IMR-90 (cell line): ENCODE results near the gene PLXNA4. TPM values are rescaled to one million over a fixed set of nuclear protein-coding genes. Genes with fewer than 3 reads are reported as not detected.

Experiments used
- ATAC-seq: fragments of 200-7000 bp; cut with Tn5 transposase; 2 replicates; pipeline ENCODE4 v1.9.1; 2020; ENCODE audit warnings: low read depth, mild to moderate bottlenecking, moderate library complexity
- BruUV-seq: library from RNA; stranded (reverse); fragments of 400-500 nt; replicated peaks from 2 replicates; lab custom pipeline; 2021; lab: Mats Ljungman, UMichigan
- CTCF ChIA-PET: fragments of 300-600 bp; formaldehyde crosslinking; extraction: SDS; loops from one replicate; lab custom pipeline; 2021; ENCODE audit warnings: antibody characterized with exemption; lab: Yijun Ruan, JAX
- POLR2A ChIA-PET: fragments of 300-600 bp; sonication (Branson Sonifier 250); formaldehyde crosslinking; loops from one replicate; lab custom pipeline; 2022; ENCODE audit warnings: antibody characterized with exemption; ENCODE audit not compliant: unreplicated experiment; lab: Charles Lee
- DNase-seq: peaks from one replicate; pipeline ENCODE4 v3.0.0; 2013
- H2AFZ ChIP-seq: replicated peaks from 2 replicates; pipeline ENCODE3; 2013; ENCODE audit warnings: low read length, mild to moderate bottlenecking; ENCODE audit not compliant: poor library complexity
- H2AK5ac ChIP-seq: 2 replicates; pipeline ENCODE4 v1.6.1; 2013; ENCODE audit warnings: low read depth, low read length, inconsistent platforms
- H2AK9ac ChIP-seq: replicated peaks from 2 replicates; pipeline ENCODE3; 2013; ENCODE audit warnings: mild to moderate bottlenecking, low read depth, low read length, moderate library complexity; ENCODE audit not compliant: poor library complexity
- H2BK120ac ChIP-seq: 2 replicates; pipeline ENCODE4 v1.6.1; 2013; ENCODE audit warnings: low read depth, low read length, inconsistent platforms
- H2BK15ac ChIP-seq: 3 replicates; pipeline ENCODE4 v1.6.1; 2013; ENCODE audit warnings: low read depth, low read length, inconsistent platforms
- H2BK20ac ChIP-seq: 2 replicates; pipeline ENCODE4 v1.6.1; 2013; ENCODE audit warnings: low read depth, mild to moderate bottlenecking, inconsistent platforms, low read length, moderate library complexity
- H2BK5ac ChIP-seq: 2 replicates; pipeline ENCODE4 v1.6.1; 2013; ENCODE audit warnings: mild to moderate bottlenecking, low read depth, low read length, inconsistent platforms; ENCODE audit not compliant: poor library complexity, severe bottlenecking
- H3K14ac ChIP-seq: replicated peaks from 2 replicates; pipeline ENCODE4 v1.6.1; 2013; ENCODE audit warnings: low read depth, low read length, inconsistent platforms
- H3K18ac ChIP-seq: 2 replicates; pipeline ENCODE4 v1.6.1; 2013; ENCODE audit warnings: low read depth, low read length, control low read depth
- H3K23ac ChIP-seq: 2 replicates; pipeline ENCODE4 v1.6.1; 2013; ENCODE audit warnings: low read depth, low read length, inconsistent platforms
- H3K27ac ChIP-seq: 2 replicates; pipeline ENCODE4 v1.5.1; 2013; ENCODE audit warnings: mild to moderate bottlenecking, control low read depth, low read length; ENCODE audit not compliant: insufficient read depth
- H3K27me3 ChIP-seq: 2 replicates; pipeline ENCODE4 v1.6.1; 2013; ENCODE audit warnings: low read length; ENCODE audit not compliant: control insufficient read depth, insufficient read depth
- H3K36me3 ChIP-seq: 2 replicates; pipeline ENCODE4 v1.6.1; 2013; ENCODE audit warnings: low read length, mixed read lengths; ENCODE audit not compliant: control insufficient read depth, insufficient read depth
- H3K4ac ChIP-seq: 2 replicates; pipeline ENCODE4 v1.6.1; 2013; ENCODE audit warnings: low read depth, low read length, inconsistent platforms
- H3K4me1 ChIP-seq: 2 replicates; pipeline ENCODE4 v1.6.1; 2013; ENCODE audit warnings: low read length, mixed read lengths; ENCODE audit not compliant: control insufficient read depth, insufficient read depth
- H3K4me2 ChIP-seq: 2 replicates; pipeline ENCODE4 v1.6.1; 2013; ENCODE audit warnings: low read depth, mild to moderate bottlenecking, control low read depth, low read length, moderate library complexity
- H3K4me3 ChIP-seq: 2 replicates; pipeline ENCODE4 v1.5.1; 2013; ENCODE audit warnings: low read depth, mild to moderate bottlenecking, control low read depth, low read length, moderate library complexity; ENCODE audit not compliant: insufficient read depth
- H3K56ac ChIP-seq: 2 replicates; pipeline ENCODE4 v1.6.1; 2013; ENCODE audit warnings: low read length, inconsistent platforms; ENCODE audit not compliant: insufficient read depth; ENCODE audit errors: extremely low read depth
- H3K79me1 ChIP-seq, 2 experiments: 2 replicates each; pipeline ENCODE4 v1.6.1; 2013; ENCODE audit warnings: low read length in 2 of 2, inconsistent platforms in 1 of 2, low read depth in 1 of 2
- H3K9ac ChIP-seq: 2 replicates; pipeline ENCODE4 v1.6.1; 2013; ENCODE audit warnings: low read depth, low read length, control low read depth
- H3K9me1 ChIP-seq: 2 replicates; pipeline ENCODE4 v1.6.1; 2013; ENCODE audit warnings: low read length, inconsistent platforms; ENCODE audit not compliant: insufficient read depth
- H3K9me3 ChIP-seq: 2 replicates; pipeline ENCODE4 v1.6.1; 2013; ENCODE audit warnings: low read length; ENCODE audit not compliant: control insufficient read depth, insufficient read depth
- H4K20me1 ChIP-seq: 2 replicates; pipeline ENCODE4 v1.6.1; 2013; ENCODE audit warnings: low read length, inconsistent platforms; ENCODE audit not compliant: insufficient read depth
- H4K5ac ChIP-seq: 2 replicates; pipeline ENCODE4 v1.6.1; 2013; ENCODE audit warnings: mild to moderate bottlenecking, low read depth, low read length, control low read depth
- H4K8ac ChIP-seq, 2 experiments: 2 replicates each; pipeline ENCODE4 v1.6.1; 2013; ENCODE audit warnings: low read depth in 2 of 2, low read length in 2 of 2, control low read depth in 1 of 2, inconsistent platforms in 1 of 2
- H4K91ac ChIP-seq: 2 replicates; pipeline ENCODE4 v1.6.1; 2013; ENCODE audit warnings: low read depth, low read length, inconsistent platforms; ENCODE audit not compliant: insufficient read depth
- WGBS, 2 experiments: methylation state at CpG; one replicate each; pipeline versions ENCODE4 v1.1.5 to v1.1.7; 2013; ENCODE audit warnings: missing lambda C conversion rate in 2 of 2; ENCODE audit not compliant: insufficient read length in 1 of 2; ENCODE audit errors: extremely low coverage in 2 of 2; 5-methylcytosine and 5-hydroxymethylcytosine counted together
- dilution Hi-C: fragments of 300-500 bp; cut with HindIII; formaldehyde crosslinking; loops from one replicate; pipeline ENCODE4 v1.14.3; 2018; ENCODE audit warnings: low sequenced_read_pairs; ENCODE audit not compliant: unreplicated experiment
- in situ Hi-C: fragments of 300-500 bp; cut with MboI; formaldehyde crosslinking; loops from 3 replicates; pipeline ENCODE4 v1.14.3; 2019; ENCODE audit warnings: low sequenced_read_pairs, inconsistent platforms, mixed read lengths
- intact Hi-C: fragments of 100-400 bp; cut with micrococcal nuclease; formaldehyde crosslinking; loops from 2 replicates; pipeline ENCODE4 v1.10.0; 2022
- polyA plus RNA-seq, 3 experiments: library from polyadenylated mRNA; depleted of rRNA; stranded (reverse); fragments of >200 nt; gene quantifications; 2 replicates each; pipeline ENCODE4 v1.2.3, GENCODE V29; 2012; ENCODE audit warnings: low replicate concordance in 1 of 3
- total RNA-seq: library from RNA; depleted of rRNA; stranded (reverse); fragments of >200 nt; gene quantifications from 2 replicates; pipeline ENCODE4 v1.2.3, GENCODE V29; 2012
- TF ChIP-seq, protein P1 (sequence below): fragments of 150-350 bp; IDR thresholded peaks from 2 replicates; pipeline ENCODE4 v1.6.1; 2017; ENCODE audit warnings: mild to moderate bottlenecking, antibody characterized with exemption, low read length, low read depth

PLXNA4 gene
- total and polyA plus RNA-seq, 2 of the 4 experiments (the other 2 are of a cell fraction), result under 0.01 TPM

DNA sequence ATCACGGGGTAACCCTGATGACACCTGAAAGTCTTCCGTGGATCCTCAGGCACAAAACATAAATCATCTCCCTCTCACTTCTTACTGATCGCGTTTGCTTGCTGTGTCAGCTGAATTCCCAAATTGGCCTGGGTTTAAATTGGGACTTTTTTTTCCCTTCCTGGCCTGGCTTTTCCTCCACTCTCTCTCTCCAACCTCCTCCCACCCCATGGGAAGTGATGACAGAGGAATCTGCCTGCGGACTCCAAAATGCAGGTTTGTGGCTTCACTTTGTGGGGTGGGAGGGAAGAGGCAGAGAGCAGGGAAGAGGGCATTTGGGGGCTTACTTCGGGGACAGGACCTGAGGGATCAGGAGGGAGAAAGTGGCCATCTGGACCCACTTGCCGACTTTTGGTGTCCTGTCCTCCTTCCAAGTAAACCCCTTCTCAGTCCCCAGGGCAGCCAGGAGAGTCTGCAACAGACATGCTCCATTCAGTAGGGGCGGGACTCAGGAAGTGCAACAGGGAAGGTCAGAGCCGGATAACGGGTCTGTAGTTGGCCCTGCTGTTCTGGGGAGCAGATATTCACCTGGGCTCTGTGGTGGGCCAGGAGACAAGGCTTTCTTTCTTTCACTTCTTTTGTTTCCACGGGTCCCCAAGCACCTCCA is 172.7 kb downstream of the PLXNA4 start:
- Histone ChIP-seq H2BK15ac (no peak overlapping the region), H3K4me2 (no peak overlapping the region), H2BK20ac (no peak overlapping the region), H3K9me1 (no peaks in the 10 kb centered on the region), H3K18ac (no peak overlapping the region), H2AFZ (no peak overlapping the region), H3K36me3 (no peaks in the 10 kb centered on the region), H2BK5ac (no peak overlapping the region), H3K4me1 (no peaks in the 10 kb centered on the region), H3K27ac (no peak overlapping the region), H2AK5ac (no peak overlapping the region), H3K79me1 (no peaks in the 10 kb centered on the region), H3K4me3 (no peak overlapping the region), H4K5ac (no peak overlapping the region), H2AK9ac (no peak overlapping the region), H4K91ac (no peak overlapping the region), H4K8ac (no peak overlapping the region), H4K20me1 (no peaks in the 10 kb centered on the region), H3K4ac (no peak overlapping the region), H3K23ac (no peak overlapping the region), H3K14ac (no peak overlapping the region), H2BK120ac (no peak overlapping the region), H3K56ac (no peak overlapping the region), H3K9me3 (no peaks in the 10 kb centered on the region), H3K27me3 (no peaks in the 10 kb centered on the region), H3K9ac (no peak overlapping the region)
- ATAC-seq (no peak), DNase-seq (no peak)
- ChIA-PET POLR2A (no interaction called here), CTCF (no interaction called here)
- TF ChIP-seq, protein P1, sequence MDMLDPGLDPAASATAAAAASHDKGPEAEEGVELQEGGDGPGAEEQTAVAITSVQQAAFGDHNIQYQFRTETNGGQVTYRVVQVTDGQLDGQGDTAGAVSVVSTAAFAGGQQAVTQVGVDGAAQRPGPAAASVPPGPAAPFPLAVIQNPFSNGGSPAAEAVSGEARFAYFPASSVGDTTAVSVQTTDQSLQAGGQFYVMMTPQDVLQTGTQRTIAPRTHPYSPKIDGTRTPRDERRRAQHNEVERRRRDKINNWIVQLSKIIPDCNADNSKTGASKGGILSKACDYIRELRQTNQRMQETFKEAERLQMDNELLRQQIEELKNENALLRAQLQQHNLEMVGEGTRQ, result no peak
- 66% methylated on average over 3 of the region's 11 CpGs; no CpG with 5 or more reads in 1 of the 2 experiments for WGBS, 2 experiments
- BruUV-seq, result no TSS peak
- dilution Hi-C loops, result no loop called here
- intact Hi-C loops, result loop anchor here (5.0 kb wide), 1 partner anchor 456 kb away; no protein-coding TSS in a partner anchor
- in situ Hi-C loops, result no loop called here
